Endothelial cell of umbilical vein (primary cell): ENCODE results near the gene LTBP1. TPM values are rescaled to one million over a fixed set of nuclear protein-coding genes. Genes with fewer than 3 reads are reported as not detected.

Experiments
- BruUV-seq: library from RNA; stranded (reverse); fragments of 400-500 nt; replicated peaks from 2 replicates; lab custom pipeline; 2021; lab: Mats Ljungman, UMichigan
- CTCF ChIA-PET: fragments of 300-600, 350-600 bp; sonication (Branson Sonifier 250); formaldehyde crosslinking; loops from one replicate; lab custom pipeline; 2021; ENCODE audit warnings: antibody characterized with exemption, inconsistent platforms; lab: Charles Lee
- POLR2A ChIA-PET: fragments of 300-600, 350-600 bp; sonication (Branson Sonifier 250); formaldehyde crosslinking; loops from one replicate; lab custom pipeline; 2021; ENCODE audit warnings: antibody characterized with exemption, inconsistent platforms; lab: Charles Lee
- DNase-seq: peaks from one replicate; pipeline ENCODE4 v3.0.0-alpha.2; 2011; ENCODE audit warnings: low read depth, low spot score
- FAIRE-seq: peaks from 2 replicates; lab custom pipeline; 2011; peaks lifted over from hg19 to GRCh38; lab: Jason Lieb, UNC
- H2AFZ ChIP-seq: 2 replicates; pipeline ENCODE4 v1.6.0; 2012; ENCODE audit warnings: low read depth, low read length, control low read depth, inconsistent platforms
- H3K27ac ChIP-seq: 2 replicates; pipeline ENCODE4 v1.5.1; 2011; ENCODE audit warnings: low read depth, mild to moderate bottlenecking, control low read depth, low read length, moderate library complexity; ENCODE audit not compliant: insufficient read depth
- H3K27me3 ChIP-seq, 2 experiments: 2 replicates each; pipeline versions ENCODE4 v1.6.0 to v1.6.1; 2011; ENCODE audit warnings: low read length in 2 of 2, mixed read lengths in 1 of 2; ENCODE audit not compliant: control insufficient read depth in 2 of 2, insufficient read depth in 2 of 2
- H3K36me3 ChIP-seq, 2 experiments: 2 replicates in 1 of 2; 3 replicates in 1 of 2; pipeline ENCODE4 v1.5.1; 2011; ENCODE audit warnings: low read length in 2 of 2, mild to moderate bottlenecking in 1 of 2, moderate library complexity in 1 of 2; ENCODE audit not compliant: control insufficient read depth in 2 of 2, insufficient read depth in 2 of 2; ENCODE audit errors: extremely low read depth in 1 of 2
- H3K4me1 ChIP-seq: 3 replicates; pipeline ENCODE4 v1.5.1; 2011; ENCODE audit warnings: mild to moderate bottlenecking, low read length; ENCODE audit not compliant: control insufficient read depth, insufficient read depth; ENCODE audit errors: extremely low read depth
- H3K4me2 ChIP-seq: 2 replicates; pipeline ENCODE4 v1.6.1; 2011; ENCODE audit warnings: low read length, control low read depth, mixed read lengths; ENCODE audit not compliant: insufficient read depth
- H3K4me3 ChIP-seq, 3 experiments: fragments of 200-600 bp in 1 of 3; sonication (generic), shearing (Covaris generic) in 1 of 3; replicated peaks in 1 of 3; 2 replicates each; pipeline ENCODE4 v1.5.1; 2011 to 2016; ENCODE audit warnings: control low read depth in 3 of 3, low read length in 3 of 3, mild to moderate bottlenecking in 2 of 3, inconsistent platforms in 1 of 3, low read depth in 1 of 3, moderate library complexity in 1 of 3; ENCODE audit not compliant: insufficient read depth in 1 of 3
- H3K79me2 ChIP-seq: 2 replicates; pipeline ENCODE4 v1.6.0; 2012; ENCODE audit warnings: low read length, inconsistent platforms; ENCODE audit not compliant: control insufficient read depth, insufficient read depth
- H3K9ac ChIP-seq: replicated peaks from 2 replicates; pipeline ENCODE3; 2011; ENCODE audit warnings: low read length, control low read depth; ENCODE audit not compliant: insufficient read depth; ENCODE audit errors: extremely low read depth
- H3K9me1 ChIP-seq: replicated peaks from 3 replicates; pipeline ENCODE4 v1.6.0; 2011; ENCODE audit warnings: mild to moderate bottlenecking, low read length; ENCODE audit not compliant: control insufficient read depth, insufficient read depth; ENCODE audit errors: extremely low read depth
- H3K9me3 ChIP-seq: replicated peaks from 2 replicates; pipeline ENCODE4 v1.5.1; 2012; ENCODE audit warnings: low read length, inconsistent platforms; ENCODE audit not compliant: control insufficient read depth, insufficient read depth
- H4K20me1 ChIP-seq: replicated peaks from 2 replicates; pipeline ENCODE3; 2011; ENCODE audit warnings: mild to moderate bottlenecking, low read length; ENCODE audit not compliant: control insufficient read depth, insufficient read depth; ENCODE audit errors: extremely low read depth
- CTCF ChIP-seq, 2 donors: IDR thresholded peaks; 1 replicate in 1 of 2; 2 replicates in 1 of 2; pipeline ENCODE4 v1.5.1; 2011; ENCODE audit warnings: low read length in 2 of 2, mild to moderate bottlenecking in 2 of 2, moderate library complexity in 2 of 2, control low read depth in 1 of 2, inconsistent platforms in 1 of 2, low read depth in 1 of 2; ENCODE audit not compliant: insufficient read depth in 1 of 2; ENCODE audit errors: extremely low read depth in 1 of 2
- EZH2 ChIP-seq: IDR thresholded peaks from 2 replicates; pipeline ENCODE4 v1.6.1; 2012; ENCODE audit warnings: borderline replicate concordance, low read depth, mild to moderate bottlenecking, moderate library complexity, low read length, inconsistent platforms; ENCODE audit not compliant: severe bottlenecking
- FOS ChIP-seq: IDR thresholded peaks from 2 replicates; pipeline ENCODE4 v1.6.1; 2011; ENCODE audit warnings: mild to moderate bottlenecking, low read length, moderate library complexity, borderline replicate concordance; ENCODE audit not compliant: insufficient read depth
- GATA2 ChIP-seq: IDR thresholded peaks from 2 replicates; pipeline ENCODE4 v1.7.0; 2011; ENCODE audit warnings: low read depth, mild to moderate bottlenecking, moderate library complexity, mixed read lengths, low read length; ENCODE audit not compliant: insufficient read length, insufficient read depth
- JUN ChIP-seq: IDR thresholded peaks from 2 replicates; pipeline ENCODE4 v1.6.1; 2011; ENCODE audit warnings: borderline replicate concordance, low read depth; ENCODE audit not compliant: insufficient read length, insufficient read depth
- MAX ChIP-seq: IDR thresholded peaks from 2 replicates; pipeline ENCODE4 v1.6.1; 2011; ENCODE audit not compliant: insufficient read depth, insufficient read length
- MYC ChIP-seq: IDR thresholded peaks from one replicate; pipeline ENCODE4 v1.6.1; 2011; ENCODE audit warnings: mild to moderate bottlenecking, low read depth, low read length
- POLR2A ChIP-seq: IDR thresholded peaks from 2 replicates; pipeline ENCODE4 v1.6.1; 2012; ENCODE audit warnings: low read depth, mild to moderate bottlenecking, control low read depth, low read length
- POLR2AphosphoS5 ChIP-seq: IDR thresholded peaks from 2 replicates; pipeline ENCODE4 v1.6.1; 2012; ENCODE audit warnings: low read depth, mild to moderate bottlenecking, control low read depth, low read length, moderate library complexity; ENCODE audit not compliant: insufficient read depth
- dilution Hi-C: fragments of 300-500 bp; cut with MboI; formaldehyde crosslinking; loops from one replicate; pipeline ENCODE4 v1.15.0; 2019; ENCODE audit warnings: low sequenced_read_pairs; ENCODE audit not compliant: extremely low pct_ligation_motif_present
- intact Hi-C: fragments of 100-400 bp; cut with micrococcal nuclease; formaldehyde crosslinking; loops from one replicate; pipeline ENCODE4 v1.10.0; 2022
- polyA plus RNA-seq, 4 experiments: library from polyadenylated mRNA; depleted of rRNA in 3 of 4; stranded (reverse) in 3 of 4; unstranded in 1 of 4; fragments of >200 nt; gene quantifications; 2 replicates each; pipeline versions ENCODE4 v1.2.1 to v1.2.3, GENCODE V29; 2011 to 2012; ENCODE audit warnings: missing spikeins in 1 of 4
- total RNA-seq: library from RNA; stranded (reverse); gene quantifications from 2 replicates; pipeline ENCODE4 v1.2.3, GENCODE V29; 2021

The LTBP1 gene
- total and polyA plus RNA-seq, 2 donors (not counting 3 experiments of a cell fraction or from before 2014, with no cell fraction given) = 57.4 to 68.2 TPM

- Histone ChIP-seq H3K36me3 (peaks cover 0 to 3% of the 10 kb centered on the region in 2 experiments), H3K79me2 (no peaks in the 10 kb centered on the region), H3K9ac (peak overlapping the region; percentile 39), H2AFZ (no peak overlapping the region), H3K27ac (peak overlapping the region; percentile 72), H3K4me1 (peaks cover 48% of the 10 kb centered on the region), H3K9me1 (no peaks in the 10 kb centered on the region), H3K27me3 (no peaks in the 10 kb centered on the region), H3K4me2 (peak overlapping the region; percentile 33), H3K9me3 (no peaks in the 10 kb centered on the region), H4K20me1 (no peaks in the 10 kb centered on the region), H3K4me3 (no peak overlapping the region)
- peak; percentile 84 for FAIRE-seq
- intact Hi-C loops (loop anchor here (1.0 kb wide), 1 partner anchor 33 kb away; no protein-coding TSS in a partner anchor), dilution Hi-C loops (no loop called here)
- DNase-seq = peak; percentile 90
- TF ChIP-seq CTCF (IDR thresholded peaks at IDR 0.05; ENCODE audit: extremely low read depth in 1 of 2, insufficient read depth in 1 of 2, low read depth in 1 of 2, low read length in 2 of 2) = no peak
- peak; percentile 70 for TF ChIP-seq POLR2AphosphoS5
- no peak for TF ChIP-seq MYC
- peak; percentile 65 for TF ChIP-seq JUN
- TF ChIP-seq POLR2A = no peak
- peak; percentile 90 for TF ChIP-seq FOS
- TF ChIP-seq MAX = no peak
- TF ChIP-seq GATA2 = peak; percentile 29
- TF ChIP-seq EZH2 = no peak
- BruUV-seq = no TSS peak
- ChIA-PET POLR2A (no interaction called here), CTCF (interaction anchor here (0.6 to 1.4 kb wide), 10 partner anchors 32 to 1956 kb away, joined by 3 to 6 read pairs (median 4); no protein-coding TSS in a partner anchor)
Observed at GRCh38 chr2:33242845-33243244, 296.1 kb downstream of the LTBP1 start.
